Testis (tissue), 3 donors: ENCODE results near the gene OTOP2. TPM values are rescaled to one million over a fixed set of nuclear protein-coding genes. Genes with fewer than 3 reads are reported as not detected.

ENCODE experiments used
- DNase-seq: peaks from one replicate; pipeline ENCODE4 v3.0.0-alpha.2; 2019
- H3K27ac ChIP-seq, 2 donors: fragments of 200-600 bp; sonication (generic); one replicate each; pipeline ENCODE4 v1.5.1; 2019
- H3K27me3 ChIP-seq: fragments of 200-600 bp; sonication (generic); one replicate; pipeline ENCODE4 v1.5.1; 2019
- H3K36me3 ChIP-seq: fragments of 200-600 bp; sonication (generic); one replicate; pipeline ENCODE4 v1.5.1; 2017; ENCODE audit warnings: low read depth; ENCODE audit errors: missing control alignments
- H3K4me1 ChIP-seq: fragments of 200-600 bp; sonication (generic); one replicate; pipeline ENCODE4 v1.5.1; 2019
- H3K4me3 ChIP-seq, 2 donors: fragments of 200-600 bp; sonication (generic); one replicate each; pipeline ENCODE4 v1.5.1; 2017 to 2019
- H3K9me3 ChIP-seq: fragments of 200-600 bp; sonication (generic); one replicate; pipeline ENCODE4 v1.5.1; 2017
- CTCF ChIP-seq, 3 experiments: fragments of 450-650 bp in 2 of 3; fragments of 200-600 bp in 1 of 3; sonication (generic) in 1 of 3; IDR thresholded peaks; one replicate each; pipeline ENCODE4 v1.5.1; 2016 to 2019; ENCODE audit warnings: antibody characterized with exemption in 3 of 3, mild to moderate bottlenecking in 2 of 3, moderate library complexity in 1 of 3
- POLR2A ChIP-seq: fragments of 450-650 bp; IDR thresholded peaks from one replicate; pipeline ENCODE4 v1.6.1; 2017; ENCODE audit warnings: antibody characterized with exemption, mild to moderate bottlenecking, moderate library complexity
- WGBS, 2 donors: methylation state at CpG; one replicate each; pipeline ENCODE4 v1.1.5; 2018; 5-methylcytosine and 5-hydroxymethylcytosine counted together
- intact Hi-C: fragments of 100-400 bp; cut with DNase I; formaldehyde crosslinking; loops from one replicate; pipeline ENCODE4 v1.15.1; 2023; ENCODE audit warnings: low total_unique reads
- polyA plus RNA-seq: library from polyadenylated mRNA; stranded (reverse); fragments of 350-450 nt; fragmentation: Illumina TruSeq; extraction: RNeasy Lipid Tissue Mini Kit (QIAGEN cat#74804); gene quantifications from one replicate; pipeline ENCODE4 v1.2.3, GENCODE V29; 2014; ENCODE audit warnings: low read depth, low replicate concordance; ENCODE audit not compliant: insufficient read depth
- total RNA-seq, 2 donors: library from RNA; depleted of rRNA; stranded (reverse); fragments of >200 nt; gene quantifications; one replicate each; pipeline ENCODE4 v1.2.3, GENCODE V29; 2016

OTOP2 gene
- total and polyA plus RNA-seq, 3 donors from 2014 or later = 2.4 to 5.7 (median 5.7) TPM

- TF ChIP-seq POLR2A = no peak
- TF ChIP-seq CTCF (IDR thresholded peaks at IDR 0.05) = no peak
- H3K27ac ChIP-seq = no peak overlapping the region
- DNase-seq = no peak
- H3K4me3 ChIP-seq = no peak overlapping the region
- no peaks in the 10 kb centered on the region for H3K27me3 ChIP-seq
- H3K36me3 ChIP-seq = no peaks in the 10 kb centered on the region
- no peaks in the 10 kb centered on the region for H3K4me1 ChIP-seq
- 74 to 83% methylated on average over 4 of the region's 4 CpGs for WGBS, 2 donors
- no peaks in the 10 kb centered on the region for H3K9me3 ChIP-seq
- intact Hi-C loops = no loop called here
These were observed 32.0 kb downstream of the OTOP2 start for GRCh38 chr17:74956093-74956492.

- Histone ChIP-seq H3K4me1 (no peaks in the 10 kb centered on the region), H3K36me3 (no peaks in the 10 kb centered on the region), H3K27ac (no peak overlapping the region), H3K27me3 (no peaks in the 10 kb centered on the region), H3K9me3 (no peaks in the 10 kb centered on the region), H3K4me3 (no peak overlapping the region)
- DNase-seq = peak; percentile 85
- TF ChIP-seq POLR2A (no peak), CTCF (IDR thresholded peaks at IDR 0.05) (peak; percentile 84 to 94 (median 93))
- intact Hi-C loops = no loop called here
- WGBS, 2 donors = 41 to 75% methylated on average over 23 of the region's 33 CpGs
These were observed 34.1 kb downstream of the OTOP2 start for GRCh38 chr17:74957935-74958740.

GRCh38 chr17:74959826-74960515, 35.9 kb downstream of the OTOP2 start:
- Histone ChIP-seq H3K27ac (no peak overlapping the region), H3K27me3 (no peaks in the 10 kb centered on the region), H3K36me3 (no peaks in the 10 kb centered on the region), H3K9me3 (no peaks in the 10 kb centered on the region), H3K4me3 (no peak overlapping the region), H3K4me1 (no peaks in the 10 kb centered on the region)
- DNase-seq = no peak
- TF ChIP-seq CTCF (IDR thresholded peaks at IDR 0.05) (no peak), POLR2A (no peak)
- 70 to 77% methylated on average over 8 to 14 of the region's 14 CpGs for WGBS, 2 donors
- intact Hi-C loops = loop anchor here (10.0 kb wide), 1 partner anchor 155 kb away; no protein-coding TSS in a partner anchor

- no peaks in the 10 kb centered on the region for H3K27me3 ChIP-seq
- DNase-seq = no peak
- no peaks in the 10 kb centered on the region for H3K4me1 ChIP-seq
- H3K27ac ChIP-seq = no peak overlapping the region
- no peaks in the 10 kb centered on the region for H3K36me3 ChIP-seq
- TF ChIP-seq CTCF (IDR thresholded peaks at IDR 0.05) = peak in 1 of 3 experiments; percentile 2
- no peak for TF ChIP-seq POLR2A
- H3K9me3 ChIP-seq = no peaks in the 10 kb centered on the region
- H3K4me3 ChIP-seq = no peak overlapping the region
- 52 to 66% methylated on average over 17 to 19 of the region's 19 CpGs for WGBS, 2 donors
- intact Hi-C loops = loop anchor here (10.0 kb wide), 1 partner anchor 154 kb away; no protein-coding TSS in a partner anchor
These were observed 36.7 kb downstream of the OTOP2 start for GRCh38 chr17:74960570-74961342.
